Stimulated activated memory B cell treated with anti-CD40 and anti-IgM and Interleukin-4, amounts not matched to agents 10 μg/mL and 1 μg/mL and 100 μg/mL, for 72 hours (primary cell): ENCODE data around the gene C16orf74.

Experiments used
- ATAC-seq: fragments of 150-1000 bp; cut with Tn5 transposase; 2 replicates; pipeline ENCODE4 v1.10.0; 2021
- H3K27ac Mint-ChIP-seq: one replicate; pipeline ENCODE4 v1.8.0; 2022; ENCODE audit warnings: mild to moderate bottlenecking, mixed read lengths
- H3K27me3 Mint-ChIP-seq: one replicate; pipeline ENCODE4 v1.8.0; 2022; ENCODE audit warnings: mixed read lengths
- H3K36me3 Mint-ChIP-seq: one replicate; pipeline ENCODE4 v1.8.0; 2022; ENCODE audit warnings: mixed read lengths
- H3K4me1 Mint-ChIP-seq: one replicate; pipeline ENCODE4 v1.8.0; 2022; ENCODE audit warnings: mixed read lengths
- H3K4me3 Mint-ChIP-seq: one replicate; pipeline ENCODE4 v1.8.0; 2022; ENCODE audit warnings: mild to moderate bottlenecking, moderate library complexity, mixed read lengths
- H3K9me3 Mint-ChIP-seq: one replicate; pipeline ENCODE4 v1.8.0; 2022; ENCODE audit warnings: mixed read lengths

C16orf74 gene

GRCh38 chr16:85706449-85707034 lies 44.4 kb downstream of the C16orf74 start:
- no peaks in the 10 kb centered on the region for H3K4me1 Mint-ChIP-seq
- H3K9me3 Mint-ChIP-seq: peaks cover 4% of the 10 kb centered on the region
- H3K36me3 Mint-ChIP-seq: peaks cover 3% of the 10 kb centered on the region
- H3K27me3 Mint-ChIP-seq: no peaks in the 10 kb centered on the region
- H3K27ac Mint-ChIP-seq: no peak overlapping the region
- H3K4me3 Mint-ChIP-seq: no peak overlapping the region
- ATAC-seq: no peak

GRCh38 chr16:85704900-85705846 lies 45.7 kb downstream of the C16orf74 start:
- H3K27me3 Mint-ChIP-seq: no peaks in the 10 kb centered on the region
- no peak for ATAC-seq
- no peak overlapping the region for H3K27ac Mint-ChIP-seq
- peaks cover 5% of the 10 kb centered on the region for H3K9me3 Mint-ChIP-seq
- H3K4me3 Mint-ChIP-seq: no peak overlapping the region
- H3K4me1 Mint-ChIP-seq: no peaks in the 10 kb centered on the region
- H3K36me3 Mint-ChIP-seq: peaks cover 7% of the 10 kb centered on the region

- H3K9me3 Mint-ChIP-seq: peaks cover 5% of the 10 kb centered on the region
- ATAC-seq: no peak
- no peak overlapping the region for H3K4me3 Mint-ChIP-seq
- no peak overlapping the region for H3K27ac Mint-ChIP-seq
- H3K36me3 Mint-ChIP-seq: peaks cover 7% of the 10 kb centered on the region
- no peaks in the 10 kb centered on the region for H3K27me3 Mint-ChIP-seq
- H3K4me1 Mint-ChIP-seq: no peaks in the 10 kb centered on the region
These were observed 46.9 kb downstream of the C16orf74 start for GRCh38 chr16:85704011-85704410.

GRCh38 chr16:85699628-85700027 lies 51.3 kb downstream of the C16orf74 start:
- Mint-ChIP-seq H3K27ac (no peak overlapping the region), H3K4me3 (no peak overlapping the region), H3K36me3 (peaks cover 7% of the 10 kb centered on the region), H3K9me3 (peaks cover 5% of the 10 kb centered on the region), H3K27me3 (peaks cover 9% of the 10 kb centered on the region), H3K4me1 (no peaks in the 10 kb centered on the region)
- no peak for ATAC-seq

- H3K4me3 Mint-ChIP-seq: no peak overlapping the region
- no peaks in the 10 kb centered on the region for H3K4me1 Mint-ChIP-seq
- peaks cover 9% of the 10 kb centered on the region for H3K27me3 Mint-ChIP-seq
- H3K9me3 Mint-ChIP-seq: peaks cover 5% of the 10 kb centered on the region
- no peak for ATAC-seq
- H3K27ac Mint-ChIP-seq: no peak overlapping the region
- peaks cover 7% of the 10 kb centered on the region for H3K36me3 Mint-ChIP-seq
These were observed 51.8 kb downstream of the C16orf74 start for GRCh38 chr16:85698935-85699558.

- peaks cover 9% of the 10 kb centered on the region for H3K27me3 Mint-ChIP-seq
These were observed 52.4 kb downstream of the C16orf74 start for GRCh38 chr16:85698459-85698891.

GRCh38 chr16:85697431-85697830 lies 53.5 kb downstream of the C16orf74 start:
- H3K27me3 Mint-ChIP-seq: peaks cover 9% of the 10 kb centered on the region
- no peak overlapping the region for H3K27ac Mint-ChIP-seq
- ATAC-seq: no peak
- peaks cover 5% of the 10 kb centered on the region for H3K9me3 Mint-ChIP-seq
- H3K4me3 Mint-ChIP-seq: no peak overlapping the region
- H3K4me1 Mint-ChIP-seq: no peaks in the 10 kb centered on the region
- H3K36me3 Mint-ChIP-seq: peaks cover 7% of the 10 kb centered on the region

More at GRCh38 chr16:85698459-85698891, 52.4 kb downstream of the C16orf74 start:
- peaks cover 7% of the 10 kb centered on the region for H3K36me3 Mint-ChIP-seq
- no peak overlapping the region for H3K27ac Mint-ChIP-seq
- ATAC-seq: no peak
- no peak overlapping the region for H3K4me3 Mint-ChIP-seq
- peaks cover 5% of the 10 kb centered on the region for H3K9me3 Mint-ChIP-seq
- H3K4me1 Mint-ChIP-seq: no peaks in the 10 kb centered on the region

GRCh38 chr16:85696781-85697180 lies 54.1 kb downstream of the C16orf74 start:
- Mint-ChIP-seq H3K27me3 (peaks cover 9% of the 10 kb centered on the region), H3K4me3 (no peak overlapping the region), H3K9me3 (peaks cover 3% of the 10 kb centered on the region), H3K27ac (no peak overlapping the region), H3K36me3 (peaks cover 6% of the 10 kb centered on the region), H3K4me1 (no peaks in the 10 kb centered on the region)
- no peak for ATAC-seq

- no peaks in the 10 kb centered on the region for H3K9me3 Mint-ChIP-seq
- ATAC-seq: no peak
- H3K4me1 Mint-ChIP-seq: no peaks in the 10 kb centered on the region
- no peak overlapping the region for H3K27ac Mint-ChIP-seq
- peaks cover 16% of the 10 kb centered on the region for H3K27me3 Mint-ChIP-seq
- no peaks in the 10 kb centered on the region for H3K36me3 Mint-ChIP-seq
- H3K4me3 Mint-ChIP-seq: no peak overlapping the region
These were observed 55.4 kb downstream of the C16orf74 start for GRCh38 chr16:85695196-85696128.

- peaks cover 23% of the 10 kb centered on the region for H3K4me1 Mint-ChIP-seq
- no peak overlapping the region for H3K4me3 Mint-ChIP-seq
- no peak for ATAC-seq
- no peaks in the 10 kb centered on the region for H3K9me3 Mint-ChIP-seq
- no peak overlapping the region for H3K27ac Mint-ChIP-seq
- no peaks in the 10 kb centered on the region for H3K36me3 Mint-ChIP-seq
- peaks cover 11% of the 10 kb centered on the region for H3K27me3 Mint-ChIP-seq
These were observed 60.3 kb downstream of the C16orf74 start for GRCh38 chr16:85690469-85691064.

GRCh38 chr16:85689950-85690320 lies 61.0 kb downstream of the C16orf74 start:
- Mint-ChIP-seq H3K4me1 (peaks cover 23% of the 10 kb centered on the region), H3K36me3 (no peaks in the 10 kb centered on the region), H3K9me3 (no peaks in the 10 kb centered on the region), H3K27me3 (peaks cover 11% of the 10 kb centered on the region), H3K4me3 (no peak overlapping the region), H3K27ac (no peak overlapping the region)
- ATAC-seq: no peak

GRCh38 chr16:85689285-85689949 lies 61.5 kb downstream of the C16orf74 start:
- Mint-ChIP-seq H3K9me3 (no peaks in the 10 kb centered on the region), H3K4me1 (peaks cover 23% of the 10 kb centered on the region), H3K36me3 (no peaks in the 10 kb centered on the region), H3K27me3 (peaks cover 11% of the 10 kb centered on the region), H3K27ac (no peak overlapping the region), H3K4me3 (peak overlapping the region; percentile 41)
- ATAC-seq: no peak

- peak; percentile 100 for ATAC-seq
- Mint-ChIP-seq H3K9me3 (no peaks in the 10 kb centered on the region), H3K4me1 (peaks cover 23% of the 10 kb centered on the region), H3K27me3 (peaks cover 11% of the 10 kb centered on the region), H3K36me3 (no peaks in the 10 kb centered on the region), H3K27ac (peak within 1 kb of the TSS; percentile 37), H3K4me3 (peak within 1 kb of the TSS; percentile 80)
These were observed 62.2 kb downstream of the C16orf74 start, which contains the start of gene GINS2 for GRCh38 chr16:85688586-85689284. Gene GINS2 (minus strand): TSS chr16:85688954. CDS start chr16:85688898, 56 bp downstream.
